Renal cortex interstitium (tissue), 11 donors: ENCODE data around the gene TOR1AIP2. TPM values are rescaled to one million over a fixed set of nuclear protein-coding genes. Genes with fewer than 3 reads are reported as not detected.

Experiments
- DNase-seq, 11 donors: peaks; one replicate each; pipeline ENCODE4 v3.0.0-alpha.2; 2013; ENCODE audit warnings: low read depth in 9 of 11, low spot score in 4 of 11; ENCODE audit errors: extremely low read depth in 1 of 11
- polyA plus RNA-seq, 3 donors: library from polyadenylated mRNA; unstranded; fragments of 120-200 nt; gene quantifications; one replicate each; pipeline ENCODE4 v1.2.1, GENCODE V29; 2013; ENCODE audit not compliant: insufficient read length in 3 of 3

TOR1AIP2 gene
- polyA plus RNA-seq, 3 donors, result 30.5 to 41.3 (median 37.7) TPM

DNA sequence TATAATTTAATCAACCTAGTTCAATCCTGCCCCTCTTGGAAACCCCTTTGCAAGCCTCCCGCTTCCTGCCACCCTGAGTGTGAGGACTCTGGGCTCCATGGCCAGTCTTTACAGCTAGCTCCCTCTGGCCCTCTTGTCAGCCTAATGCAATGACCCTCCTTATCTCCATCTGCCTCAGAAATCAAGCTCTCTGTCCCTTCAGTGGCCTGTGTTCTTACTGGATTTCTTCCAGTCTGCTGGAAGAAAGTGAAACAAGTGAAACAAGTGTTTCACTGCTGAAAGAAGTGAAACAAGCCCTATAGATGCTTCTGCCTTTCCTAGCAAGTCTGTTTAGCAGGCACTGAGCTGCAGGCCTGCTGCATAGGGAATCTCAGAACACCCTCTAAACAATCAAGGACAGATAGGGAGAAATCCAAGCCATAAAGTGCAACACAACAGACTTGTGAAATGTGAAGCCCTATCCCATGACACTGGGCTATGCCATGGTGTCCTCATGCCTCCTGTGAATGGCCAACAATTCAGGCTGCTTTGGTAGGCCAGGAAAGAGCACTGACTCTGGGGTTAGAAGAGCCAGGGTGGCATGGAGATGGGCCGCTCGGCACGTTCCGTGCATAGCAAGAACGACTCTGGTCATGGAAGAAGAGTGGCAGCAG lies 78.6 kb downstream of the TOR1AIP2 start:
- DNase-seq, result no peak

GRCh38 chr1:179798213-179798863 lies 79.3 kb downstream of the TOR1AIP2 start:
- no peak for DNase-seq

GRCh38 chr1:179794669-179795068 lies 82.9 kb downstream of the TOR1AIP2 start:
- no peak for DNase-seq

DNA sequence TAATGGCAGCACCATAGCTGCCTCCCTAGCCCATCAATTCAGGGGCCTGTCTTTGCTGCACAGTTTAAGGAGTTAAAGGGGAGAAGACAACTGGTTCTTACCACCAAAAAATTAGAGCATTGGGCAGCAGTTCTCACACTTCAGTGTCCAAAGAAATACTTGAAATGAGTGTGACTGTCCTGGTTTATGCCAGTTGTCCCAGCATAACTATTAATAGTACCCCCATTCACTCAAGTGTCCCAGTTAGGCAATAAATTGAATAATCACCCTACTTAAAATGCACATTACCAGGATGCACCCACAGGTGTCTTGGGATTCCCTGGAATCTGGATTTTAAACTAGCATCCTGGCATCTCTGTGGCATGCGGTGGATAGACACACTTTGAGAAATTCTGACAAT lies 83.5 kb downstream of the TOR1AIP2 start:
- no peak for DNase-seq

DNA sequence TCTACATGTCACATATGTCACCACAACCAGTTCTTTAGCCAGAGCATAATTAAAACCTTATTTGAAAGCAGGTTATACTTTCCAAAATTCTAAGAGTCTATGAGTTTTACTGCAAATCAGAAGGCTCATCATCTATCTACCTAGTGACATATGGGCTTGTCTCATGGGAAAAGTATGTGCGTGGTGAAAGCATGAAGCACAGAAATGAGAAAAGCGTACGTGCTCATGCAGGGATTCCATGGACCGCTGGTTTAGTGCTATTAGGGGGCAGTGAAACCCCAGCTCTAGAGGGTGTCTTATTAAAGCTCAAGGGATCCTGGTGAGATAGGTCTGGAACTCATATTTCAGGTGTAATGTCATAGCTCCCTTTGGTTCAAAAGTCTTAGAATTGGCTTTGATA lies 84.3 kb downstream of the TOR1AIP2 start:
- no peak for DNase-seq

Other genes with a start within 250 kb of the TOR1AIP2 start
- gene FAM163A, start 134.5 kb downstream of the TOR1AIP2 start, polyA plus RNA-seq, result 1 to 10 TPM in 2 of 3 donors, under 1 TPM in 1; 0.90 to 2.1 (median 1.0) TPM
- 10 to 100 TPM; 49.4 to 55.4 (median 50.5) TPM for gene TOR1AIP1, start 4.5 kb upstream of the TOR1AIP2 start, polyA plus RNA-seq
- 10 to 100 TPM; 26.1 to 33.6 (median 28.2) TPM for gene CEP350, start 77.0 kb upstream of the TOR1AIP2 start, polyA plus RNA-seq